ENCODE data around the gene HEG1.

The HEG1 gene

DNA sequence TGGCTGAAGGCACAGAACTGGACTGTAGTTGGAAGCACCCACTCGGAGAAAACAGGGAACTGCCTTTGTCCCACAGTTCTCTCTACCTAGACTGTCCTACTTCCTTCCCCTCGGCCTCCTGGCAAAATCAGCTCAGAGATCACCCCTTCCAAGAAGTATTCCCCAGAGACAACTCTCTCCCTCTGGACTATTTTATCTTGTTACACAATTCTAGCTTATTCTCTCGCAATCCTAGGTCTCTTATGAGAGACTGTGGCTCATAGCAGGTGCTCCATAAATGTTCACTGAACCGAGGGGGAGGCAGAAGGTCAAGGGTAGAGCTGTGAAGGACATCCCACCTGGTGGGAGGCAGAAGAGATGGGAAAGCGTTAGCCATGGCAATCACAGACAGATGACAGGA is 10.6 kb downstream of the HEG1 start:
- no peak for DNase-seq (ENCODE audit: low read depth)

- DNase-seq (ENCODE audit: low read depth), result no peak
Observed at GRCh38 chr3:125043599-125044151, 12.1 kb downstream of the HEG1 start.

DNA sequence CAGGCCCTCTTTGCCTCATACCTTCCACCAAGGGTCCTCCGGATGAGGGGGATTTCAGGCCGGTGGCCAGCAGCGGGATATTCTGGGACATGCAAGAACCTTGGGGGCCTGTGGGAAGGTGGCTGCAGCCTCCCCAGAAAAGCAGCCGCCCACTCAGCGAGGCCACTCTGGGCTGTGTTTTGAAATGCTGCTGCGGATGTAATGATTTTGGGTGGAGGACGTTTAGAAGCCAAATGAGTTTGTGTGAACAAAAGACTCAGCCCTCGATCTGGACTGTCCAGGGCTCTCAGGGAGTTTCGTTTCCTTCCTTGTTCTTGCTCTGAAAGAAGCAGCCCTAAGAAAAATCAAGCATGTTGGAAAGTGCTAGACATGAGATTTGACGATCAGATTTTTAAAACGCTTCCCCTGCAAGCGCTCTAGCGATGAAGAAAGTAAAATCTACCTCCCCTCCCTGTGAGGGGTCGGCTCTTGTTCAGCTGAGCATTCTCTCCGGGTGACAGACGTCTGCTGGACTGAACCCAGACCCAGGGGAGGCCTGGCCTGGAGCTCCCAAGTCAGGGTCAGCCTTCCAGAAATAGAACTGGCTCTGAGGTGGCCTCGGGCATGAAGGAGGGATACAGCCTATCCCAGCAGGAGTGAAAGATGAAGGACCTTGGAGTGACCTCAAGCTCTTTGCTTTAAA is 12.9 kb downstream of the HEG1 start:
- DNase-seq (ENCODE audit: low read depth), result no peak

DNA sequence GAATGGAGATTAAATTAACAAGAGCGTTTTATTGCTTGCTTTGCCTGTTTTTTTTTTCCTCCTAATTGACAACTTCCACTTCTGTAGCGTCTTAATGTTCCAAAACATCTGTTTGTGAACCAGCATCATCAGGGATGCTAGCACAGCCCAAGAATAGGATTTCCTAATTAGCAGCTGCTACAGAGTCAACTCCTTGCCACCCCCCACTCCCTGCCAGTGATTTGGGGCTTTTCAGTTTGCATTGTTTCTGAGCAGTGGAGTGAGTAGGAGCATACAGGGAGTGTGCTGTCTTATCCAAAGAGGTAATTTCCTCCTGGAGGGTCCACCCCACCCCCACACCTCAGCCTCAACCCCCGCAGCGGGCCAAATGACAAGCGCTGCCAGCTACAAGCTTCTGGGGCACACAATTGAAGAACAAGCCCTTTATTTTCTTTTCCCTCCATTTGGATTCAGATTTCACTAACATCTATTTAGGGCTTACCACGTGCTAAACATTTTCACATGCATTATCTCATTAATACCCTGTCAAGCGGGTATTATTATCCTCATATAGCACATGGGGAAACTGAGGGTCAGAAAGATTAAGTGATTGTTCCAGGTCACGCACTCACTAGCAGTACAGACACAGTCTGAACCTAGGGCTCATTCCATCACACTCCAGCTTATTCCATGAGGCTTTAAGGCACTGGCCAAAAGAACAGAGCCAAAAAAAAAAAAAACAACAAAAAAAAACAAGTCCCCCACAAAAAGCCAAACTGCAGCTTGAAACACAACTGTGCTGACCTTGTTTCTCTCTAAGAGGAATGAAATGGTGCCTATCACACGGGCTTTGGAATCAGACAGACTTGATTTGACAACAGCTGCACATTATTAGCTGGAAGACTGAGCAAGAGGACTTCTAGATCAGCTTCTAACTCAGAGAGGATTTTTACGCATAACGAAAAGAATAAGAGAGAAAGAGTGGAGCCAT is 16.4 kb downstream of the HEG1 start:
- DNase-seq (ENCODE audit: low read depth), result no peak

DNA sequence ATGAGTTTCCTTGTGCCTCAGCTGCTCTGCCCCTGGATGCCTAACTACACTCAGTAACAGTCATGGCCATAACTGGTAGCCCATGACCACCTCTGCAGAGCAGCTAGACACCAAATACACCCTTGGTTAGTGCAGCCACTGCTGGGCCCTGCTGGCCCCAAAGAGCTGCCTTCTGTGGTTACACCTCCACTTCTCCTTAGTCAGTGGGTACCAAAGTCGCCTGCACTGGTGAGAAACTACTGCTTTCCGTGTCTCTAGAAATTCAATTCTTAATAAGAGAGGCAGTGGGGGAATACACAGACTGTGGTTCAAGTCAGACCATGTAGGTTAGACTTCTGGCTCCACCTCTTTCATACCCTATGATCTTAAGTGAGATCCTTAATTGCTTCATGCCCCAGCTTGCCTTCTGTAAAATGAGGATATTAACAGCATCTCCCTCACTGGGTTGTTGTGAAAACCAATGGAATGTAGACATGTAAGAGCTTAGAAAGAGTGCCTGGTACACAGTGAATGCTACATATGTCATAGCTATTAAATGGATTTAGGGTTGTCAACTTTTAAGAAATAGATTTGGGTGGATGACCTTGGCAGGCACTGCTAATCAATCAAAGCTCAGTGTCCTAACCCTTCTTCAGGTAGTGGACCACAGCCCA is 18.2 kb downstream of the HEG1 start:
- DNase-seq (ENCODE audit: low read depth), result no peak

DNA sequence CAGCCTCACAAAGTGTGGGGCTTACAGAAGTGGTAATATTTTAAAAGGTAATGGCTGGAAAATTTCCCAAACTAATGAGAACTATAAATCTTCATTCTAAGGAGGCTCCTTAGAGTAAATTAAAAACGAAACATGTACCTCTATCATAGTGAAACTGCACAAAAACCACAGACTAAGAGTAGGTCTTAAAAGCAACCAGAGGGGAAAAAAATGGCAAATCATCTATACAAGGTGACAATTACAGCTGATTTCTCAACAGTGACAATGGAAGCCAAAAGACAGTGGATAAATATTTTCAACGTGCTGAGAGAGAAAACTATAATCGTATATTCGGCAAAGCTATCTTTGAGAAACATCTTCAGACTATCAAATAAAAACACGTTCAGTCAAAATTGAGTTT is 20.6 kb downstream of the HEG1 start:
- no peak for DNase-seq (ENCODE audit: low read depth)

DNA sequence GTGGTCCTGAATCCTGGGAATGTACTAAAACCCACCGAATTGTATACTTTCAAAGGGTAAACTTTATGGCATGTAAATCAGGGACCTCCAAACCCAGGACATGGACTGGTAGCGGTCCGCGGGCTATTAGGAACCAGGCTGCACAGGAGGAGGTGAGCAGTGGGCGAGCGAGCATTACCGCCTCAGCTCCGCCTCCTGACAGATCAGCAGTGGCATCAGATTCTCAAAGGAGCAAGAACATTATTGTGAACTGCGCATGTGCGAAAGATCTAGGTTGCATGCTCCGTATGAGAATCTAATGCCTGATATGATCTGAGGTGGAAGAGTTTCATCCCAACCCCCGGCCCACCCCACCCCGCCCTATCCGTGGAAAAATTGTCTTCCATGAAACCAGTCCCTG is 22.2 kb downstream of the HEG1 start:
- no peak for DNase-seq (ENCODE audit: low read depth)

GRCh38 chr3:125033135-125033534 is 22.7 kb downstream of the HEG1 start:
- no peak for DNase-seq (ENCODE audit: low read depth)

- DNase-seq (ENCODE audit: low read depth), result no peak
Observed at GRCh38 chr3:125032683-125033082, 23.1 kb downstream of the HEG1 start.

DNA sequence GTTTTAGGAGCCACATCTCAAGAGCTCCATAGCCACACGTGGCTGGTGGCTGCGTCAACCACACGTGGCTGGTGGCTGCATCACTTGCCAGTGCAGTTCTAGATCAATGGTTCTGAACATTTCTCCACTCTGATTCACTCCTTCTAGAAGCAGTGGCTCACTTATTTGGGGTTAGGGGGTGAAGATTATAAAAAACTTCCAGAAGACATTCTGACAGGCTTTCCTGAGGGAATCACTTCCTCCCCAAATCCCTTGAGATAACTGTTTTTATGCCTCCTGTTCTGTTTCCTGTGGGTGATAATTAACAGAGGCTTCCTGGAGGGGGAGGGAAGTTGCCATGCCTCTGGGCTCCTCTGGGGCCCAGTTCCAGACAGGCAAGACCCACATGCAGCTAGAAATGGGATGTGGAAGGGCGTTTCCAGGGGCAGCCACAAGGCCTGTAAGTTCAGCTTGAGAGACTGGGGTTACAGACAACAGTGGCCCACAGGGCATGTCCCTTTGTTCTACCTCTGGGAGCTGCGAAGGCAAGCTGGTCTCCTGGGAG is 23.6 kb downstream of the HEG1 start:
- DNase-seq (ENCODE audit: low read depth), result no peak

- DNase-seq (ENCODE audit: low read depth), result no peak
Observed at GRCh38 chr3:125031544-125031943, 24.3 kb downstream of the HEG1 start.

DNA sequence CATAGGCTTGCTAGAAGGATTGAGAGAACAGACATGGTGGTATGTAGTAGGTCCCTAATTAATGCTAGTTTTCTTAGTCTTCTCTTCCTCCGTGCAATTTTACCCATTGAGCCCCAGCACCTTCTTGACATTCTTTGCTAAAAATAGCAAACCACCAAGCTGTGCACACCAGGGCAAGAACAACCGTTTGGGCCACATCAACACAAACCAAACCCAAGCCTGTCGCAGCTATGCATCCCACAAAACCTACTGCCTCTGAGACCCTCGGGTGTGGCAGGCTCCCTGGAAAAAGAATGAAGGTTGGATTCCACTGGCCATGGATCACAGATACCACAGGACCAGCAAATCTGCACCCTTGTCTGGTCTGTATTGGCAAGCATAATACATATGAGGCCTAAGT is 27.1 kb downstream of the HEG1 start:
- no peak for DNase-seq (ENCODE audit: low read depth)

GRCh38 chr3:125025642-125026041 is 30.2 kb downstream of the HEG1 start:
- DNase-seq (ENCODE audit: low read depth), result no peak

- DNase-seq (ENCODE audit: low read depth), result no peak
Observed at GRCh38 chr3:125024817-125025216, 31.0 kb downstream of the HEG1 start.

GRCh38 chr3:125023833-125024555 is 31.8 kb downstream of the HEG1 start:
- DNase-seq (ENCODE audit: low read depth), result no peak

DNA sequence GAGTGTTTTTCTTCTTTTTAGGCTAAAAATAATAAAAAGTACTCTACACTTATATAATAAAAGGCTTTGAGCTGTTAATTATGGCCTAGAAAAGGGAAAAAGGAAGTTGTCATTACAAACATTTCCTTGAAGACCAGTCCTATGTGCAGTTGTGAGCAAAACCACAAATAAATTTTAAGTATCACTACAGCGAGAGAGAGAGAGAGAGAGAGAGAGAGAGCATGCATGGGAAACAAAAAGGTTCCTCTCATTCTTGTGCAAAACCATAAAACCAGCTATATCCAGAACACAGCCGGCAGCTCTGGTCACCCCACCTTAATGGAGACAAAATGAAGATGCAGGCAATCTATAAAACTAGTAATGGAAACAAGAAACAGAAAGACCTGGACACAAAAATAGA is 33.6 kb downstream of the HEG1 start:
- DNase-seq (ENCODE audit: low read depth), result no peak

DNA sequence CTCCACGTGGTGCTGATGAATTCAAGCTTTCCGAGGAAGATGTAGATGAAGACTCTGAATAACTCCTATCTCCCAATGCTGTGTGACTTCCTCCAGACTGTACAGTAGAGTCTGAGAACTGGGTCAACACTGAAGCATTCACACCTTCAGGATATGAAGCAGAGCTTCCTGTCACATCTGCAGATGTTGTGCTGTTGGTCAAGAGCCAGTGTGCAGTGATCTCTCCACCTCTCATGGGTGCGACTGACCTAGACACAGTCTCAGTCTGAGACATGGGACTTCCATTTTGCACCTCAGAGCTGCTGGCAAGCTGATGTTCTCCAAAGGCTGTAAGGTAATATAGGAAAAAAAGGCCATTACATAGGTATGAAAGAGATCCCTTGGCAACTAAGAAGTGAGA is 36.5 kb downstream of the HEG1 start:
- DNase-seq (ENCODE audit: low read depth), result no peak

- no peak for DNase-seq (ENCODE audit: low read depth)
Observed at GRCh38 chr3:125017406-125017805, 38.4 kb downstream of the HEG1 start.

- no peak for DNase-seq (ENCODE audit: low read depth)
Observed at GRCh38 chr3:125014570-125015179, 41.1 kb downstream of the HEG1 start.

DNA sequence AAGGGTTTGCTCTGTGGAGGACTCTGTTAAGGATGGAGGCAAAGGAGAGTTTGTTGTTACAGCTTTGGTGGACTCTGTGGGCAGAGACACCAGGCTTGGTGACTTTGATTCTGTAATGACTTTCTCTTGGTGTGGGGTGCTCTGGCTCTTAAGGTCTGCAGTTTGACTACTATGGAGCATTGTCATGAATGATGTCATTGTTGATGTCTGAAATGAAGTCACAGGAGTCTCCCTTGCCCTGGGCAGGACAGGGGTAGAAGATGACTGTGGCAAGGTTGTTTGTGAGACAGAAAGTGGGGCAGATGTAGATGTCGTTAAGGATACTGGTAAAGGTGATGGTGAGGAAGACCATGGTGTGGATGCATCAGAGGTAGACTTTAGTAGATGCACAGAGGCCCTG is 42.7 kb downstream of the HEG1 start:
- DNase-seq (ENCODE audit: low read depth), result no peak

DNA sequence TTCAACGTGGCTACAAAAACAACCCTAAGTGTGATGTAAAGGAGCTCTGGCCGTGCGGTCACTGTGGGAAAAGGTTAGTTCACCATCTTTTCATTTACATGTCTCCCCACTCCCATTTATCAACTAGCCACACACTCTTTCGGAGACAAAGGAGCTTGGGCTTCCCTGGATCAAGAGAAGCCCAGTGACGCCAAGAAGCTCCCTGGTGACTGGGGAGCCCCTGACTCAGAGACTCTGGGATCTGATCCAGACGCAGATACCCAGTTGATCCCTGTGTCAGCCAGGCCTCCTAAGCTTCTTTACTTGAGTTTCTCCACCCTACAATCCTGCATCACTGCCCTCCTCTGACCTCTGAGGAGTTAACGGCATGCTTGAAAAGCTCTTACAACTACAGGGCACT is 43.9 kb downstream of the HEG1 start:
- DNase-seq (ENCODE audit: low read depth), result no peak

All from HS-27A (cell line).